Suprapubic skin (tissue), 4 donors: ENCODE results near the gene C22orf39. TPM values are rescaled to one million over a fixed set of nuclear protein-coding genes. Genes with fewer than 3 reads are reported as not detected.
"Not testable (repeated sequence)": the region's sequence is repeated elsewhere in the genome, so short reads cannot be mapped to it uniquely, and the experiment has no call there.

Experiments
- DNase-seq, 2 donors: peaks; one replicate each; pipeline ENCODE4 v3.0.0-alpha.2; 2019; ENCODE audit warnings: low spot score in 2 of 2
- H3K27ac ChIP-seq: fragments of 200-600 bp; sonication (generic); one replicate; pipeline ENCODE4 v1.5.1; 2019
- H3K27me3 ChIP-seq: fragments of 200-600 bp; sonication (generic); one replicate; pipeline ENCODE4 v1.5.1; 2019
- H3K36me3 ChIP-seq: fragments of 200-600 bp; sonication (generic); one replicate; pipeline ENCODE4 v1.5.1; 2019
- H3K4me1 ChIP-seq: fragments of 200-600 bp; sonication (generic); one replicate; pipeline ENCODE4 v1.5.1; 2019
- H3K4me3 ChIP-seq: fragments of 200-600 bp; sonication (generic); one replicate; pipeline ENCODE4 v1.5.1; 2019; ENCODE audit warnings: mild to moderate bottlenecking
- H3K9me3 ChIP-seq: fragments of 200-600 bp; sonication (generic); one replicate; pipeline ENCODE4 v1.5.1; 2019
- EP300 ChIP-seq: sonication (generic); formaldehyde crosslinking; IDR thresholded peaks from one replicate; pipeline ENCODE4 v1.6.1; 2017; ENCODE audit warnings: antibody characterized with exemption
- POLR2A ChIP-seq, 2 donors: fragments of 450-650 bp; IDR thresholded peaks; one replicate each; pipeline ENCODE4 v1.6.1; 2017; ENCODE audit warnings: antibody characterized with exemption in 2 of 2, mild to moderate bottlenecking in 2 of 2, moderate library complexity in 2 of 2
- POLR2AphosphoS5 ChIP-seq, 3 donors: sonication (generic); formaldehyde crosslinking; IDR thresholded peaks; one replicate each; pipeline ENCODE4 v1.6.1; 2017; ENCODE audit warnings: antibody characterized with exemption in 3 of 3
- WGBS: methylation state at CpG from one replicate; pipeline ENCODE4 v1.1.5; 2018; 5-methylcytosine and 5-hydroxymethylcytosine counted together
- total RNA-seq, 4 donors: library from RNA; depleted of rRNA; stranded (reverse); fragments of >200 nt; gene quantifications; one replicate each; pipeline ENCODE4 v1.1.0, GENCODE V29; 2016
- TF ChIP-seq, protein P1 (sequence below), 2 donors: fragments of 200-600 bp in 1 of 2; fragments of 450-650 bp in 1 of 2; sonication (generic) in 1 of 2; IDR thresholded peaks; one replicate each; pipeline ENCODE4 v1.5.1; 2016 to 2019; ENCODE audit warnings: antibody characterized with exemption in 2 of 2, mild to moderate bottlenecking in 1 of 2, moderate library complexity in 1 of 2

Gene C22orf39
- total RNA-seq, 4 donors from 2014 or later: 49.4 to 67.0 (median 51.7) TPM

DNA sequence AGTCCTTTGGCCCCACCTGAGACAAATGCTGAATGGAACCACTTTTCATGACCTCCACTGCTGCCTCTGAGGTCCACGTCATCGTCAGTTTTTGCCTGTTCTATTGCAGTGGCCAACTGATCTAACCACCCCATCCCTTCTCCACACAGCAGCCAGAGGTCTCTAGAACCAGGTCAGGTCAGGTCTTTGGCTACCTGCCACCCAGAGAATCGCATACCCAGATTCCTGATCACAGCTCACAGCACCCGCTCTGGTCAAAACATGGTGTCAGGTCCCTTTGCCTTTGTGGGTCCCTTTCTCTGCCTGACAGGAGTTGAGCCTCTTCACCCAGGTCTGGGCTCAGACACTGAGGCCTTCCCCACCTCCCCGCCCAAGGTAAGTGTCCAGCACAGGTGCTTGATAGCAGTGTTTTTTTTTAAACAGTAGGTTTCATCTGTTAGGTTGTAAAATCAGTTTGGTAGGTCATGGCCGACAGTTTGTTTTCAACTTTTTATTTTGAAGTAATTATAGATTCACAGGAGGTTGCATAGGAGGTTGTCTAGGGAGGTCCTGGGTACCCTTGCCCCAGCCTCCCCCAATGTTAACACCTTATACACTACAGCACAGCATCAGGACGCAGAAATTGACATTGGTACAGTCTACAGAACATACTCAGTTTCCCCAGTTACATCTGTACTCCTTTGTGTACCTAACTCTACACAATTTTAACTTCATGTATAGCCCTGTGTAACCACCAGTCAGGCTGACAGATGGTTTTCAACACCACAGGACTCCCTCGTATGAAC is 6.9 kb downstream of the C22orf39 start:
- peaks cover 30% of the 10 kb centered on the region for H3K36me3 ChIP-seq
- peaks cover 7% of the 10 kb centered on the region for H3K4me1 ChIP-seq
- no peak for TF ChIP-seq POLR2AphosphoS5 (IDR thresholded peaks at IDR 0.05)
- TF ChIP-seq EP300: no peak
- no peak for TF ChIP-seq POLR2A (IDR thresholded peaks at IDR 0.05)
- TF ChIP-seq, protein P1, sequence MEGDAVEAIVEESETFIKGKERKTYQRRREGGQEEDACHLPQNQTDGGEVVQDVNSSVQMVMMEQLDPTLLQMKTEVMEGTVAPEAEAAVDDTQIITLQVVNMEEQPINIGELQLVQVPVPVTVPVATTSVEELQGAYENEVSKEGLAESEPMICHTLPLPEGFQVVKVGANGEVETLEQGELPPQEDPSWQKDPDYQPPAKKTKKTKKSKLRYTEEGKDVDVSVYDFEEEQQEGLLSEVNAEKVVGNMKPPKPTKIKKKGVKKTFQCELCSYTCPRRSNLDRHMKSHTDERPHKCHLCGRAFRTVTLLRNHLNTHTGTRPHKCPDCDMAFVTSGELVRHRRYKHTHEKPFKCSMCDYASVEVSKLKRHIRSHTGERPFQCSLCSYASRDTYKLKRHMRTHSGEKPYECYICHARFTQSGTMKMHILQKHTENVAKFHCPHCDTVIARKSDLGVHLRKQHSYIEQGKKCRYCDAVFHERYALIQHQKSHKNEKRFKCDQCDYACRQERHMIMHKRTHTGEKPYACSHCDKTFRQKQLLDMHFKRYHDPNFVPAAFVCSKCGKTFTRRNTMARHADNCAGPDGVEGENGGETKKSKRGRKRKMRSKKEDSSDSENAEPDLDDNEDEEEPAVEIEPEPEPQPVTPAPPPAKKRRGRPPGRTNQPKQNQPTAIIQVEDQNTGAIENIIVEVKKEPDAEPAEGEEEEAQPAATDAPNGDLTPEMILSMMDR (IDR thresholded peaks at IDR 0.05): no peak
- 94% methylated on average over 7 of the region's 8 CpGs for WGBS
- H3K27me3 ChIP-seq: no peaks in the 10 kb centered on the region
- H3K4me3 ChIP-seq: no peak overlapping the region
- no peaks in the 10 kb centered on the region for H3K9me3 ChIP-seq
- no peak for DNase-seq
- H3K27ac ChIP-seq: no peak overlapping the region

DNA sequence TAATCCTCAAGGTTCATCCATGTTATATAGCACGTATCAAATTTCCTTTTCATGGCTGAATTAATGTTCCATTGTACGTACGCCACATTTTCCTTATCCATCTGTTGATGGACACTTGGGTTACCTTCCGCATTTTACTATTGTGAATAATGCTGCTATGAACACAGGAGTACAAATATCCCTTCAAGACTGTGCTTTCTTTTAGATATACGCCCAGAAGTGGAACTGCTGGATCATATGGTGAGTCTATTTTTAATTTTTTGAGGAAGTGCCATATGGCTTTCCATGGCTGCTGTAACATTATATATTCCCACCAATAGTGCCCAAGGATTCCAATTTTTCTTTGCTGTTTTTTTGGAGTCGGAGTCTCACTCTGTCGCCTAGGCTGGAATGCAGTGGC is 9.2 kb downstream of the C22orf39 start:
- Histone ChIP-seq H3K4me3 (no peak overlapping the region), H3K27ac (no peak overlapping the region), H3K4me1 (peaks cover 6% of the 10 kb centered on the region), H3K9me3 (no peaks in the 10 kb centered on the region), H3K36me3 (peaks cover 31% of the 10 kb centered on the region), H3K27me3 (no peaks in the 10 kb centered on the region)
- DNase-seq: no peak
- TF ChIP-seq, protein P1 (IDR thresholded peaks at IDR 0.05): no peak
- TF ChIP-seq POLR2AphosphoS5 (IDR thresholded peaks at IDR 0.05) (no peak), EP300 (no peak), POLR2A (IDR thresholded peaks at IDR 0.05) (no peak)
- WGBS: 66% methylated on average over 7 of the region's 7 CpGs

DNA sequence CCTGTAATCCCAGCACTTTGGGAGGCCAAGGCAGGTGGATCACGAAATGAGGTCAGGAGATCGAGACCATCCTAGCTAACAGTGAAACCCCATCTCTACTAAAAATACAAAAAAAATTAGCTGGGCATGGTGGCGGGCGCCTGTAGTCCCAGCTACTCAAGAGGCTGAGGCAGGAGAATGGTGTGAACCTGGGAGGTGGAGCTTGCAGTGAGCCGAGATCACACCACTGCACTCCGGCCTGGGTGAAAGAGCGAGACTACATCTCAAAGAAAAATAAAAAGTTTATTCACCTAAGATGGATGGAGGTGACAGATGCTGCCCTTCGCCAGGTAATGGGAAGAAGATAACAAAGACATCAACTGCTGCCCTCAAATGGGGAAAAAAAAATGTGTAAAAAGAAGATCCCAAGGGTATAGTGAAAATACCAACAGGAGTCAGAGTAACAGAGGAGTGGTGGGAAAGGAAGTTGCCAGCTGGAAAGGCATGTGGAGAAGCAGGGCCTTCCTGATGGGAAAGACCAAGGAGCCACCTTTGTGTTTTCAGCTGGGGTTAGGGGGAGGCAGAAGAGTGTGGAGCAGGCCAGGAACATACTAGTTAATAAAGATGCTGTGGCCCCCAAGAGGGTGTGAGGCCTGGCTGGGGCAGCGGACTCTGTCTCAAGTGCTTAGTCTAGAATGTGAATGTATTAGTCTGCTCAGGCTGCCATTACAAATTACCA is 10.9 kb downstream of the C22orf39 start:
- not testable (repeated sequence) for H3K9me3 ChIP-seq, H3K27ac ChIP-seq, H3K27me3 ChIP-seq, DNase-seq, H3K4me3 ChIP-seq
- Histone ChIP-seq H3K36me3 (peaks cover 26% of the 10 kb centered on the region), H3K4me1 (peaks cover 11% of the 10 kb centered on the region)
- 91% methylated on average over 9 of the region's 9 CpGs for WGBS

DNA sequence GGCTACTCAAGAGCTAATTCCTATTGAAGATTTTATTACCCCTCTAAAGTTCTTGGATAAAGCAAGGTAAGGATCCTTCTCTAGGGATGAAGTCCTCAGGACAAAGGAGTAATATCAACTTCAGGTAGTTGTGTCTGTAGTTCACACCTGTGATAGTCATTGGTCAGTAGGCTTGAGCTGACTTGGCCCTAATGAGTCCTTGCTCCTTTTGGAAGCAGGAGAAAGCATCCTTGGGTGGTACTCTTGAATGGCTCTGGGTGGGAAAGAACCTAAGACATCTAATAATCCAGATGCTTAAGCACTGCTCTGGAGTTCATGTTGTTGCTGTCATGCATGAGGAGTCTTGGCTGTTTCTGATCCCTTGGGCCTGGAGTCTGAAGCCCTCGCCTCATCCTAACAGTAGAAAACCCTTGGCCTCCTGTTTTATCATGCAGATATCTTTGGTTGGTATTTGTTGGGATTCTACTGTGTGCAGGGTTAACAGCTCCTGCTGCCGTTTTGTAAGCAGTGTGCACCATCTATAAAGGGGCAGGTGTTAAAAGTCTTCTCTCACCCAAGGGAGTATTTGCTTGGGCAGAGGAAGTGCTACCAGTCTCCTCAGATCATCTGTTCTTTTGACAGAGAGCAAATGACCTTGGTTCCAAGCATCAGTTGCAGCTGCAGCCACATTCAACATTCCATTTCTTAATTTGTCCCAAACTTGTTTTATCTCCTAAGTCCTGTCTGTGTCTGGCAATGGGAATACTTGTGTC is 12.5 kb downstream of the C22orf39 start:
- no peaks in the 10 kb centered on the region for H3K9me3 ChIP-seq
- no peak overlapping the region for H3K4me3 ChIP-seq
- DNase-seq: no peak
- no peak overlapping the region for H3K27ac ChIP-seq
- TF ChIP-seq POLR2A (IDR thresholded peaks at IDR 0.05) (no peak), EP300 (no peak), POLR2AphosphoS5 (IDR thresholded peaks at IDR 0.05) (no peak)
- TF ChIP-seq, protein P1 (IDR thresholded peaks at IDR 0.05): no peak
- 85% methylated on average over 2 of the region's 2 CpGs for WGBS
- no peaks in the 10 kb centered on the region for H3K27me3 ChIP-seq
- peaks cover 22% of the 10 kb centered on the region for H3K4me1 ChIP-seq
- H3K36me3 ChIP-seq: peaks cover 26% of the 10 kb centered on the region

DNA sequence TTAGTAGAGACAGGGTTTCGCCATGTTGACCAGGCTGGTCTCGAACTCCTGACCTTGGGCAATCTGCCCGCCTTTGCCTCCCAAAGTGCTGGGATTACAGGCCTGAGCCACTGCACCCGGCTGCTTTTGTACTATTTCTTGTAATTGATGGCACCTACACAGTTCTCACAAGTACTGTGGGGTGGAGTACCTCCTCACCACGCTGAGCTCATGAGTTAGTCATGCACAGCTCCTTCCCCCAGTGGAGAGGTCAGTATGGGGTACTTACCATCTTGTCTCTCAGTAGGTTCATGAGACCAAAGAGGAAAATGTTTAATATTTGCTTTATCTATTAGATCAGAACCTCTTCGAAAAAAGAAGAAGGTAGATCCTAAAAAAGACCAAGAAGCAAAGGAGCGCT is 13.1 kb downstream of the C22orf39 start:
- no peak overlapping the region for H3K27ac ChIP-seq
- TF ChIP-seq POLR2A (IDR thresholded peaks at IDR 0.05): no peak
- TF ChIP-seq, protein P1 (IDR thresholded peaks at IDR 0.05): no peak
- WGBS: 95% methylated on average over 7 of the region's 7 CpGs

More for the DNA sequence above, 13.1 kb downstream of the C22orf39 start:
- Histone ChIP-seq H3K4me3 (no peak overlapping the region), H3K27me3 (no peaks in the 10 kb centered on the region), H3K4me1 (peaks cover 28% of the 10 kb centered on the region), H3K9me3 (no peaks in the 10 kb centered on the region), H3K36me3 (peaks cover 26% of the 10 kb centered on the region)
- no peak for DNase-seq
